ENCODE measurements around the gene TNN.

The TNN gene

DNA sequence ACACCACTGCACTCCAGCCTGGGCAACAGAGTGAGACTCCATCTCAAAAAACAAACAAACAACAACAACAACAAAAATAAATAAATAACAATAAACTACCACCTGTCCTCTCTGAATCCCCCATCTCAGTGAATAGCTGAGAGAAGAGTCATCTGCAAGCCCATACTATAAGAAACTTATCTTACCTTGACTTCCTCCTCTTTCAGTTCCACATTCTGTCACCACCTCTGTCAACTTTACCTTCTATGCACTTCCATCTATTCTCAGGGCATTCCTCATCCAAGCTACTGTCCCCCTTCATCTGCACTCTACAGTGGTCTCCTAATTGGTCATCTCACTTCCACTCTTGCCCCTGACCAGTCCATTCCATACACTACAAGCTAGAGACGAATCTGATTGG lies 66.9 kb downstream of the TNN start:
- H3K36me3 ChIP-seq, result no peaks in the 10 kb centered on the region
- H3K27ac ChIP-seq, result no peak overlapping the region
- no peak for TF ChIP-seq CTCF (IDR thresholded peaks at IDR 0.05)
- H3K9me3 ChIP-seq, result no peaks in the 10 kb centered on the region
- H3K4me1 ChIP-seq (ENCODE audit: control insufficient read depth in 1 of 2, insufficient read depth in 1 of 2, low read depth in 1 of 2, low read length in 1 of 2), result peaks cover 0 to 2% of the 10 kb centered on the region in 2 experiments
- no peaks in the 10 kb centered on the region for H3K27me3 ChIP-seq
- no peak overlapping the region for H3K4me3 ChIP-seq (ENCODE audit: low read depth in 1 of 2, low read length in 1 of 2)

DNA sequence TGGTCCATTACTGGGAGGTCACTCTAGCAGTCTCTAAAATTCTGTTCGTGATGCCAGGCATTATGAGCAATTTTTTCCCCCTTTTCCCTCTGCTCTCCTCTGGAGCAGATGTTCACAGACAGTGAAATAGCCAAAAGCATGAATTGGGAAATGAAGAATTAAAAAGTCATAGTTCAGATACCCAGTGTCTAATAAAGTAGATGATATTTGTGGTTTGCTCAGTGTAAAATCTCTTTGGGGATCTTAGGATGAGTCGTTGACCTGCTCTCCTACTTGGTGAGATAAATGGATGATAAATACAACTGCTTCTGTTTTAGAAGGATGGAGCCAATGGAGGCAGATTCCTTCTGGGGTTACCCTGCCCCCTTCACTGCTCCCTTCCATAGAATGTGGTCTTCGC lies 68.6 kb downstream of the TNN start:
- TF ChIP-seq CTCF (IDR thresholded peaks at IDR 0.05), result no peak
- H3K4me1 ChIP-seq (ENCODE audit: control insufficient read depth in 1 of 2, insufficient read depth in 1 of 2, low read depth in 1 of 2, low read length in 1 of 2), result no peaks in the 10 kb centered on the region
- H3K9me3 ChIP-seq, result no peaks in the 10 kb centered on the region
- H3K27me3 ChIP-seq, result no peaks in the 10 kb centered on the region
- H3K36me3 ChIP-seq, result no peaks in the 10 kb centered on the region
- no peak overlapping the region for H3K4me3 ChIP-seq (ENCODE audit: low read depth in 1 of 2, low read length in 1 of 2)
- H3K27ac ChIP-seq, result no peak overlapping the region

GRCh38 chr1:175137369-175137768 lies 69.7 kb downstream of the TNN start:
- no peaks in the 10 kb centered on the region for H3K4me1 ChIP-seq (ENCODE audit: control insufficient read depth in 1 of 2, insufficient read depth in 1 of 2, low read depth in 1 of 2, low read length in 1 of 2)
- no peaks in the 10 kb centered on the region for H3K9me3 ChIP-seq
- no peak for TF ChIP-seq CTCF (IDR thresholded peaks at IDR 0.05)
- H3K4me3 ChIP-seq (ENCODE audit: low read depth in 1 of 2, low read length in 1 of 2), result no peak overlapping the region
- no peaks in the 10 kb centered on the region for H3K27me3 ChIP-seq
- no peaks in the 10 kb centered on the region for H3K36me3 ChIP-seq
- H3K27ac ChIP-seq, result no peak overlapping the region

GRCh38 chr1:175138579-175138978 lies 70.9 kb downstream of the TNN start:
- no peak overlapping the region for H3K27ac ChIP-seq

GRCh38 chr1:175145899-175146528 lies 78.4 kb downstream of the TNN start:
- H3K36me3 ChIP-seq, result no peaks in the 10 kb centered on the region
- H3K9me3 ChIP-seq, result no peaks in the 10 kb centered on the region
- no peaks in the 10 kb centered on the region for H3K4me1 ChIP-seq (ENCODE audit: control insufficient read depth in 1 of 2, insufficient read depth in 1 of 2, low read depth in 1 of 2, low read length in 1 of 2)
- H3K4me3 ChIP-seq (ENCODE audit: low read depth in 1 of 2, low read length in 1 of 2), result no peak overlapping the region
- TF ChIP-seq CTCF (IDR thresholded peaks at IDR 0.05), result no peak
- no peak overlapping the region for H3K27ac ChIP-seq
- no peaks in the 10 kb centered on the region for H3K27me3 ChIP-seq

More at GRCh38 chr1:175138579-175138978, 70.9 kb downstream of the TNN start:
- H3K36me3 ChIP-seq, result no peaks in the 10 kb centered on the region
- H3K9me3 ChIP-seq, result no peaks in the 10 kb centered on the region
- no peaks in the 10 kb centered on the region for H3K27me3 ChIP-seq
- TF ChIP-seq CTCF (IDR thresholded peaks at IDR 0.05), result no peak
- no peak overlapping the region for H3K4me3 ChIP-seq (ENCODE audit: low read depth in 1 of 2, low read length in 1 of 2)
- no peaks in the 10 kb centered on the region for H3K4me1 ChIP-seq (ENCODE audit: control insufficient read depth in 1 of 2, insufficient read depth in 1 of 2, low read depth in 1 of 2, low read length in 1 of 2)
